ENCODE data around the gene UAP1. TPM values are rescaled to one million over a fixed set of nuclear protein-coding genes. Genes with fewer than 3 reads are reported as not detected.

Gene UAP1
- polyA plus RNA-seq, 1 of the 3 experiments (the other 2 are of a cell fraction): 32.3 TPM

GRCh38 chr1:162633081-162633762 is 71.7 kb downstream of the UAP1 start:
- WGBS (ENCODE audit: low lambda C conversion rate): 8% methylated on average over 8 of the region's 8 CpGs
- H3K27me3 ChIP-seq (ENCODE audit: insufficient read depth): no peaks in the 10 kb centered on the region
- POLR2A ChIA-PET: interaction anchor here (0.6 to 0.7 kb wide), 2 partner anchors 509 to 569 kb away, joined by 3 read pairs; partner anchors contain the start of gene RGS5
- peak overlapping the region; percentile 99 to 100 for H3K27ac ChIP-seq (ENCODE audit: low read depth in 2 of 2, low read length in 1 of 2)
- DNase-seq: no peak
- peaks cover 52% of the 10 kb centered on the region for H3F3A ChIP-seq (replicated peaks; ENCODE audit: insufficient read depth)
- no peaks in the 10 kb centered on the region for H3K9me3 ChIP-seq
- H3K4me2 ChIP-seq: peak overlapping the region; percentile 95
- H3K9me2 ChIP-seq: no peaks in the 10 kb centered on the region
- peaks cover 45 to 50% of the 10 kb centered on the region in 2 experiments for H3K4me1 ChIP-seq (ENCODE audit: control insufficient read depth in 1 of 2, insufficient read depth in 2 of 2, low read depth in 1 of 2, low read length in 1 of 2)
- CTCF ChIA-PET: interaction anchor here (0.8 to 5.9 kb wide), 9 partner anchors 7 to 577 kb away, joined by 3 to 54 read pairs (median 4); no protein-coding TSS in a partner anchor
- peaks cover 47% of the 10 kb centered on the region for H4K20me1 ChIP-seq (ENCODE audit: insufficient read depth)
- peaks cover 59% of the 10 kb centered on the region for H3K79me2 ChIP-seq (ENCODE audit: insufficient read depth)
- H3K36me3 ChIP-seq (replicated peaks in 1 of 2; ENCODE audit: control insufficient read depth in 1 of 2, insufficient read depth in 2 of 2, low read length in 1 of 2): no peaks in the 10 kb centered on the region
- H2AFZ ChIP-seq (ENCODE audit: low read depth): peak overlapping the region; percentile 31; the same call in 1 of the 2 replicates
- peak overlapping the region; percentile 62 to 78 for H3K4me3 ChIP-seq (ENCODE audit: low read depth in 2 of 2, low read length in 1 of 2)
- peak overlapping the region; percentile 94 for H3K9ac ChIP-seq
- TF ChIP-seq RAD21 (IDR thresholded peaks at IDR 0.05; ENCODE audit: low read length): peak; percentile 31; the same call in 1 of the 2 replicates
- no peak for TF ChIP-seq CHD2 (IDR thresholded peaks at IDR 0.05; ENCODE audit: low read length, partially characterized antibody)
- no peak for TF ChIP-seq RXRA (IDR thresholded peaks at IDR 0.05; ENCODE audit: borderline replicate concordance, low read depth)
- TF ChIP-seq RCOR1 (IDR thresholded peaks at IDR 0.05; ENCODE audit: low read length): no peak
- no peak for TF ChIP-seq GATA2 (CRISPR knock-in tag; IDR thresholded peaks at IDR 0.05)
- TF ChIP-seq EZH2phosphoT487 (IDR thresholded peaks at IDR 0.05; ENCODE audit: borderline replicate concordance, low read depth): no peak
- TF ChIP-seq MXI1 (IDR thresholded peaks at IDR 0.05; ENCODE audit: low read depth, low read length): no peak
- peak; percentile 13; the same call in 1 of the 2 replicates for TF ChIP-seq MAX (IDR thresholded peaks at IDR 0.05; ENCODE audit: low read depth)
- TF ChIP-seq CTCF (IDR thresholded peaks at IDR 0.05): peak; percentile 46
- no peak for TF ChIP-seq ELF1 (IDR thresholded peaks at IDR 0.05)
- TF ChIP-seq JUND (IDR thresholded peaks at IDR 0.05): no peak
- no peak for TF ChIP-seq FOXJ3 (CRISPR knock-in tag; IDR thresholded peaks at IDR 0.05)
- no peak for TF ChIP-seq SIN3A (IDR thresholded peaks at IDR 0.05; ENCODE audit: borderline replicate concordance, low read depth, low read length)
- 0 out of 2 replicates have a peak, but pooled peaks have one; percentile 6 for TF ChIP-seq SMC3 (IDR thresholded peaks at IDR 0.05; ENCODE audit: low read depth, low read length)
- no peak for TF ChIP-seq NRF1 (IDR thresholded peaks at IDR 0.05; ENCODE audit: low read depth, low read length)
- TF ChIP-seq FOXM1 (IDR thresholded peaks at IDR 0.05; ENCODE audit: low read depth): no peak
- TF ChIP-seq USF1 (IDR thresholded peaks at IDR 0.05; ENCODE audit: borderline replicate concordance, low read depth): no peak
- no peak for TF ChIP-seq RFX5 (IDR thresholded peaks at IDR 0.05; ENCODE audit: low read length)
- TF ChIP-seq POLR2AphosphoS5 (IDR thresholded peaks at IDR 0.05; ENCODE audit: low read depth, low read length): no peak
- peak in 1 of 2 experiments; percentile 6; a peak in 1 of 4 replicates for TF ChIP-seq EP300 (IDR thresholded peaks at IDR 0.05; ENCODE audit: borderline replicate concordance in 1 of 2, low read depth in 1 of 2, low read length in 1 of 2)
- no peak for TF ChIP-seq TCF12 (IDR thresholded peaks at IDR 0.05)
- TF ChIP-seq USF2 (IDR thresholded peaks at IDR 0.05; ENCODE audit: borderline replicate concordance, low read depth, low read length): no peak
- TF ChIP-seq TAF1 (IDR thresholded peaks at IDR 0.05; ENCODE audit: borderline replicate concordance, low read depth, low read length): 0 out of 2 replicates have a peak, but pooled peaks have one; percentile 25
- TF ChIP-seq NFIC (IDR thresholded peaks at IDR 0.05; ENCODE audit: borderline replicate concordance): no peak
- no peak for TF ChIP-seq TEAD4 (IDR thresholded peaks at IDR 0.05; ENCODE audit: borderline replicate concordance, insufficient read depth)
- no peak for TF ChIP-seq MEF2A (IDR thresholded peaks at IDR 0.05; ENCODE audit: borderline replicate concordance, low read depth)
- no peak for TF ChIP-seq GABPA (IDR thresholded peaks at IDR 0.05; ENCODE audit: low read depth)
- TF ChIP-seq FOSL2 (IDR thresholded peaks at IDR 0.05; ENCODE audit: borderline replicate concordance, low read depth): no peak
- TF ChIP-seq, protein P1, sequence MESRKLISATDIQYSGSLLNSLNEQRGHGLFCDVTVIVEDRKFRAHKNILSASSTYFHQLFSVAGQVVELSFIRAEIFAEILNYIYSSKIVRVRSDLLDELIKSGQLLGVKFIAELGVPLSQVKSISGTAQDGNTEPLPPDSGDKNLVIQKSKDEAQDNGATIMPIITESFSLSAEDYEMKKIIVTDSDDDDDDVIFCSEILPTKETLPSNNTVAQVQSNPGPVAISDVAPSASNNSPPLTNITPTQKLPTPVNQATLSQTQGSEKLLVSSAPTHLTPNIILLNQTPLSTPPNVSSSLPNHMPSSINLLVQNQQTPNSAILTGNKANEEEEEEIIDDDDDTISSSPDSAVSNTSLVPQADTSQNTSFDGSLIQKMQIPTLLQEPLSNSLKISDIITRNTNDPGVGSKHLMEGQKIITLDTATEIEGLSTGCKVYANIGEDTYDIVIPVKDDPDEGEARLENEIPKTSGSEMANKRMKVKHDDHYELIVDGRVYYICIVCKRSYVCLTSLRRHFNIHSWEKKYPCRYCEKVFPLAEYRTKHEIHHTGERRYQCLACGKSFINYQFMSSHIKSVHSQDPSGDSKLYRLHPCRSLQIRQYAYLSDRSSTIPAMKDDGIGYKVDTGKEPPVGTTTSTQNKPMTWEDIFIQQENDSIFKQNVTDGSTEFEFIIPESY (IDR thresholded peaks at IDR 0.05; ENCODE audit: borderline replicate concordance, low read depth): no peak

Measured in SK-N-SH (cell line).